Fibroblast of peridontal ligament (primary cell): Measurements from ENCODE around the gene TRIO.
A peak's percentile ranks its signal among the peaks of the same experiment; 100 is the strongest.

ENCODE experiments used
- DNase-seq: peaks from one replicate; pipeline ENCODE4 v3.0.0-alpha.2; 2010; ENCODE audit errors: extremely low read depth

The TRIO gene

GRCh38 chr5:14167211-14167845 lies 24.2 kb downstream of the TRIO start:
- DNase-seq: peak; percentile 45

GRCh38 chr5:14168144-14168792 lies 25.1 kb downstream of the TRIO start:
- DNase-seq: peak; percentile 47

- no peak for DNase-seq
Measured at GRCh38 chr5:14168793-14169262, 25.7 kb downstream of the TRIO start.

- peak; percentile 80 for DNase-seq
Measured at GRCh38 chr5:14171046-14171445, 27.9 kb downstream of the TRIO start.

DNA sequence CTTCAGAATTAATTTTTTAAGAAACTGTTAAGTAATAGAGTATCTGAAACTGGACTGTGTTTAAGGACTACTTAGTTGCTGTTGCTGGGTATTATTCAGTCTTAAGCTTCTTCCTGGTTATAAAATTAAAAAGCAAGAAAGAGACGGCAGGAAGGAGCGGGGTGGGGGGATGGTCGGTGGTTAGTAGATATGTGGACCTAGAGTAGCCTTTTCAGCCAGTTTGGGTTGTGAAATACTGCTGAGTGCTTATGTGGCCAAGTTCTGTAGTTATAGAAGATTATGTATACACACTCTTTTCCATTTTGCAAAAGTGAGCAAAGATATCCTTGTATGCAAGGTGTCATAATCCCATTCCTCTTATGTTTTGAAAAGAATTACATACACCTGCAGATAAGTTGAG lies 28.5 kb downstream of the TRIO start:
- DNase-seq: peak; percentile 73

DNA sequence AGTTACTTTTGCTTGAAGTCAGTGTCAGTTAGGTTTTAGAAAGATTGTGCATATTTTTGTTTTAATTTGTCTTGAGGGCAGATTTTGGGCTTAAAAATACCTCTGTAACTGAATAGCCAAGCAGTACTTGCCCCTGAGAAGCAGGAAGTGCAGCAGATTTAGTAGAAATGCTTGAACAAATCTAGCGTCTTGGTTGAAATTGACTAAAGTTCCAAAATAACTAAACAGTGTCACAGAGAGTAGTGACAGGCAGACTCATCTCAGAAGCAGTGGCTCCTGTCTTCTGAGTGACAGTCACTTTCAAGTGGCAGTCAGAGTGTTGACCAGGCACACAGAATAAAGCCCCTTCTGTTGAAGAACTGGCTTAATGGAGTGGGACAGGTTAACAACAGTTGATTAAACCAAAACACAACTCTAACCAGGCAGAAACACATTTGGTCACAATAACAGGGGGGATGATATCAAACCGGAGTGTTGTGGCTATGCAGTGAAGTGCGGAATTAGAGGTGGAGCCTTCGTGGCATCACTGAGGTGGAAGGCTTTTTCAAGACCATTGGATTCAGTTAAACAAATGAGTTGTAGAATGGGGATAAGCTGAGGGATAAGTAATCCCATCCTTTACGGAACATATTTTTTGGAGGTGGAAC lies 29.1 kb downstream of the TRIO start:
- DNase-seq: no peak

DNA sequence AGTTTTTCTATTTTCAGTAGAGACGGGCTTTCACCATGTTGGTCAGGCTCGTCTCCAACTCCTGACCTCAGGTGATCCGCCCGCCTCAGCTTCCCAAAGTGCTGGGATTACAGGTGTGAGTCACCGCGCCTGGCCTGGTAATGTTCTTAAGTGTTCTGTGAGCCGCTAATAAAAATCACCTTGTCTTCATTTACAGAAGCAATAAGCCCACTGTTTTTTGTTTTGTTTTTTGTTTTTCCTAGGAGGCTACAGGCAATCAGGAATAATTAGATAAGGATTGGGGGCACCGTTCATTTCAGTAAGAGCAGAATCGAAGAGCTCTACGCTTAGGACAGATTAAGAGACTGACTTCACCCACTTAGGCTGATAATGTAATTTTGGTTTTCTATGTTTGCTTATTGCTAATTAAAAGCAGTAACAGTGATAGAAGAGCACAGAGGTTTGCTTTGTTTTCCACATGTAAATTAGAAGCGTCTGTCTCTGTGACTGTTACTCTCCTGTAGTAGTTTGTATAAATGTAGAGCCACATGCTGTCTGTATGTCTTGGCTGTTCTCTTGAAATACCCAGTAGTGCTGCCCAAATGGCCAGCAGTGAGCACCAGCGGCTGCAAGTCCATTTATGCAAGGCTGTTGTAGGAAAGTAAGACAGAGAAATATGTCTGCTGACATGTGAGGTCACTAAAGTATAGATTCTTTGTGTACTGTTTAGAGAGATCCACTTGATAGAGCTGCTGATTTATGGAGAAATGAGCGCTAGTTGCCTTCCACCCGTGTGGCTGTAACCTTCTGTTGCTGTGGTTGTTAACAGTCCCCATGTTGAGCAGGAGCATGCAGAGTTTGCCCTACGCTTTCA lies 30.5 kb downstream of the TRIO start:
- DNase-seq: peak; percentile 56

- no peak for DNase-seq
Measured at GRCh38 chr5:14174230-14174636, 31.1 kb downstream of the TRIO start.

DNA sequence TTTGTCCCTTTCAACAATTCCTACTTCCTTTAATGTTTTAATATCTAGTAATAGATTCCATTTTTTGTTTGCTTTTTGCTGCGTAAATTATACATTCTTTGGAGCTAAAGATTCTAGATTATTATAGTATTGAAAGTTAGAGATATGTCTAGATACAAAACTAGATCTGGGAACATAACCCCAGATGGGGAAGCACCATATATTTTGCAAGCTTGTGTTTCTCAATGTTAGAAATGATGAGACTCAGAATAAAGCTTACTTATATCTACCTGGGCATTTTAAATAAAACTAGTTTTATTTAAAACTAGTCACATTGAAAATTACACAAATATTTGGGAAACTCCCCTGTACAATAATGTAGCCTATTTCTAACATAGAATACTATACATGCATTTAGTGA lies 32.2 kb downstream of the TRIO start:
- DNase-seq: no peak

DNA sequence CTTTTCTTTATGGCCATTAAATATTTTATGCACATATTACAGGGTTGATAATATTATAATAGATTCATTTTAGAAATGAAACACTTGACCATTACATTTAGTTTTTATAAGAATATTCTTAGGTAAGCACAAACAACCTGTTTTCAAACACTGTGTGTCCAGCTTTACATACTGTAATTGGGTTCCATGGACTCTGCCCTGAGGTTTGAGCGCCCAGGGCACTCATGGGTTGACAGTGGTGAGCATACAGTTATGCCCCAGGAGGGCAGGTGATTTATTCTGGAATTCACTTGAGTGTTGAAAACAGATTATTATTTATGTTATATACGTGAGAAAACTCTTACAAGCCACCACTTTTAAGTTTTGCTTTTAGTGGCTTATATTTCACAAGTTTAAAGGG lies 33.7 kb downstream of the TRIO start:
- DNase-seq: no peak

DNA sequence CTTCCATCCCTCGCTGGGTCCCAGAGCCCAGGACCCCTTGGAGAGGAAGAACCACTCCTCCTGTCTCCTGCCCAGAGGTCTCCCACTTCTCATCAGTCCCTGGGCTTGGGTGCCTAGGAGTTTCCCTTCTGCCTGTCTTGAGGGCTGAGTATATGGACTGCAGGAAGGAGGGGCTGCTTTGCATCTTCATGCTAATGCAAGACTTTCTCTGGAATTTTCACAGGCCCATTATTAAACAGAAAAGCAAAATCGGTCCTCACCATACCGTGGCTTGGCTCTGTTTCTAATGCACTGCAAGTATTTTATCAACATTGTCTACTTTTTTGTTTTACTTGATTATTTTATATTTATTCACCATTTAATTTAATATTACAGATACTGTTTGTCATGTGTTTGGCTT lies 34.5 kb downstream of the TRIO start:
- no peak for DNase-seq

DNA sequence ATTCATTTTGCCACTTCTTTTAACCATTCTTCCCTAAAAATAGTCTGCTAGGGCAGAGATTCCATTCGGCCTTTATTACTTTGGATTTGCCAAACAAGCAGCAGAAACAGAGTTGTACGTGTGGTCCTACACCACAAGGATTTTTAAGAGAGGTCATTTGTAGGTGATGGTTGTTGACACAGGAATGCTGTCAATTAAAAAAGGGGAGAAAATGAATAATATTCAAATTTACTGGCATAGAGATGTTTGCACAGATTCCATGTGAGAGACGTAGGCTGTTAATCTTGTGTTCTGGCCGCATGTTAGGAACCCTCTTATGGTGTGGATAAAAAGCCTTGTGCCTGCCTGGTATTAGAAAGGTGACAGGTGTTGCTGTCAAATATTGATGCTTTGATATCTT lies 34.9 kb downstream of the TRIO start:
- DNase-seq: no peak

- DNase-seq: peak; percentile 70
Measured at GRCh38 chr5:14178671-14179211, 35.6 kb downstream of the TRIO start.

- no peak for DNase-seq
Measured at GRCh38 chr5:14179446-14179845, 36.3 kb downstream of the TRIO start.

DNA sequence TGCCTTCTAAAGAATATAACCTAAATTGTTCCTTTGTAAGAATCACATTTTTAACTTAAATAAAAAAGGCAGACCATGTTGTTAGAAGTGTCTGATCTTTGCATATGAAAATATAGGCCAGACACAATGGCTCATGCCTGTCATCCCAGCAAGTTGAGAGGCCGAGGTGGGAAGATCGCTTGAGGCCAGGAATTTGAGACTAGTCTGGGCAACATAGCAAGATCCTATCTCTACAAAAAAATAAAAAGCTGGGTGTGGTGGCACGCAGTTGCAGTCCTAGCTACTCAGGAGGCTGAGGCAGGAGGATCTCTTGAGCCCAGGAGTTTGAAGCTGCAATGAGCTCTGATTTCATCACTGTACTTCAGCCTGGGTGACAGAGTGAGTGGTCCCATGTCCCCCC lies 37.3 kb downstream of the TRIO start:
- DNase-seq: no peak

- DNase-seq: no peak
Measured at GRCh38 chr5:14181299-14181968, 38.3 kb downstream of the TRIO start.

- no peak for DNase-seq
Measured at GRCh38 chr5:14182761-14183160, 39.6 kb downstream of the TRIO start.

GRCh38 chr5:14183187-14183939 lies 40.2 kb downstream of the TRIO start:
- peak; percentile 66 for DNase-seq

GRCh38 chr5:14184082-14184481 lies 40.9 kb downstream of the TRIO start:
- DNase-seq: no peak

DNA sequence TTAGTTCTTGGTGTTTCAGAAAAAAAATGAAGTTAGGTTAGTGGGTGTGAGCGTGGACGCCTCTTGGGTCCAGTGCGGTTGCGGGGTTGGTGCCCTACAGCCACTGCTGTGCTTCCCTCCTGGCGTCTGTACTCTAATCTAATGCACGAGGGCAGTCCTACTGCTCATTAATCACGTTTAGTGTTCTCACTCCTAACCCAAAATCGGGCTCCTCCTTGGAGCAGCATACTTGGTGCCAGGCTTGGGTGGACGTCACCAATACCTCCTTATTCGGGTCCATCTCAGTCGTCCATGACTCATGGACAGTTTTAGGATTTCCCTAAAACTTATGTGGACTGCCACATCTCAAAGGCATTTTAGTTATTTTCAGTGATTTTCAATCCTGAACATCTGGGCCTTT lies 41.6 kb downstream of the TRIO start:
- peak; percentile 76 for DNase-seq
